HG03457 (cell line): ENCODE results near the gene DPY19L1.
"Not testable (repeated sequence)": the region's sequence is repeated elsewhere in the genome, so short reads cannot be mapped to it uniquely, and the experiment has no call there.

ENCODE experiments used
- ATAC-seq: cut with Tn5 transposase; IDR thresholded peaks from one replicate; pipeline ENCODE4 v1.9.1; 2021; ENCODE audit warnings: moderate number of reproducible peaks; ENCODE audit not compliant: unreplicated experiment

The DPY19L1 gene

GRCh38 chr7:34928052-34928451, 109.2 kb downstream of the DPY19L1 start:
- no peak for ATAC-seq

GRCh38 chr7:34920470-34920869, 116.8 kb downstream of the DPY19L1 start:
- ATAC-seq, result not testable (repeated sequence)

GRCh38 chr7:34919038-34919437, 118.2 kb downstream of the DPY19L1 start:
- not testable (repeated sequence) for ATAC-seq

GRCh38 chr7:34918198-34918861, 119.0 kb downstream of the DPY19L1 start:
- ATAC-seq, result not testable (repeated sequence)

GRCh38 chr7:34917515-34917914, 119.8 kb downstream of the DPY19L1 start:
- not testable (repeated sequence) for ATAC-seq

- ATAC-seq, result no peak
Observed at GRCh38 chr7:34916267-34916666, 121.0 kb downstream of the DPY19L1 start.

GRCh38 chr7:34912236-34912635, 125.0 kb downstream of the DPY19L1 start:
- ATAC-seq, result no peak

GRCh38 chr7:34906266-34906850, 130.9 kb downstream of the DPY19L1 start:
- not testable (repeated sequence) for ATAC-seq

GRCh38 chr7:34904987-34905386, 132.3 kb downstream of the DPY19L1 start:
- ATAC-seq, result no peak

- ATAC-seq, result not testable (repeated sequence)
Observed at GRCh38 chr7:34903921-34904320, 133.4 kb downstream of the DPY19L1 start.

- ATAC-seq, result no peak
Observed at GRCh38 chr7:34902182-34902581, 135.1 kb downstream of the DPY19L1 start.

GRCh38 chr7:34900891-34901513, 136.3 kb downstream of the DPY19L1 start:
- ATAC-seq, result no peak

- ATAC-seq, result no peak
Observed at GRCh38 chr7:34895202-34895601, 142.1 kb downstream of the DPY19L1 start.

GRCh38 chr7:34889951-34890350, 147.3 kb downstream of the DPY19L1 start:
- no peak for ATAC-seq

GRCh38 chr7:34886856-34887255, 150.4 kb downstream of the DPY19L1 start:
- no peak for ATAC-seq

GRCh38 chr7:34883855-34884254, 153.4 kb downstream of the DPY19L1 start:
- ATAC-seq, result not testable (repeated sequence)

GRCh38 chr7:34879871-34880270, 157.4 kb downstream of the DPY19L1 start:
- no peak for ATAC-seq

- not testable (repeated sequence) for ATAC-seq
Observed at GRCh38 chr7:34878944-34879735, 158.1 kb downstream of the DPY19L1 start.
